WTC11 (cell line): ENCODE results near the gene THRSP. TPM values are rescaled to one million over a fixed set of nuclear protein-coding genes. Genes with fewer than 3 reads are reported as not detected.

Source experiments
- ATAC-seq: fragments of 200-7000 bp; cut with Tn5 transposase; 2 replicates; pipeline ENCODE4 v1.10.0; 2021; ENCODE audit warnings: mild to moderate bottlenecking, moderate library complexity
- CTCF ChIA-PET: fragments of 300-600 bp; sonication (Branson Sonifier 250); formaldehyde crosslinking; loops from one replicate; lab custom pipeline; 2021; ENCODE audit warnings: antibody characterized with exemption; lab: Charles Lee
- POLR2A ChIA-PET: fragments of 350-600 bp; sonication (Branson Sonifier 250); formaldehyde crosslinking; loops from one replicate; lab custom pipeline; 2021; ENCODE audit warnings: antibody characterized with exemption; lab: Charles Lee
- DNase-seq: peaks from one replicate; pipeline ENCODE4 v3.0.0; 2021; ENCODE audit warnings: low spot score
- H3K27ac Mint-ChIP-seq: 2 replicates; pipeline ENCODE4 v1.8.0; 2021; ENCODE audit warnings: mixed read lengths
- H3K27me3 Mint-ChIP-seq: 2 replicates; pipeline ENCODE4 v1.8.0; 2021; ENCODE audit warnings: low read depth, mild to moderate bottlenecking, moderate library complexity, mixed read lengths
- H3K36me3 Mint-ChIP-seq: 2 replicates; pipeline ENCODE4 v1.8.0; 2021; ENCODE audit warnings: mixed read lengths
- H3K4me1 Mint-ChIP-seq: 2 replicates; pipeline ENCODE4 v1.8.0; 2022; ENCODE audit warnings: mixed read lengths
- H3K4me3 Mint-ChIP-seq: 2 replicates; pipeline ENCODE4 v1.8.0; 2021; ENCODE audit warnings: mild to moderate bottlenecking, moderate library complexity, mixed read lengths
- H3K9me3 Mint-ChIP-seq: 2 replicates; pipeline ENCODE4 v1.8.0; 2021; ENCODE audit warnings: mixed read lengths
- FOXP1 ChIP-seq: sonication (generic); formaldehyde crosslinking; IDR thresholded peaks from 2 replicates; pipeline ENCODE4 v1.8.0; 2022; ENCODE audit warnings: missing genetic modification reagents, mild to moderate bottlenecking, moderate library complexity, borderline replicate concordance
- GRHL2 ChIP-seq: fragments of 250-450 bp; sonication (Bioruptor Pico); IDR thresholded peaks from 2 replicates; pipeline ENCODE4 v1.8.0; 2022; ENCODE audit warnings: mild to moderate bottlenecking, moderate library complexity; ENCODE audit not compliant: insufficient replicate concordance, severe bottlenecking
- MXD4 ChIP-seq: fragments of 250-450 bp; sonication (Bioruptor Pico); IDR thresholded peaks from 2 replicates; pipeline ENCODE4 v1.8.0; 2021; ENCODE audit warnings: mild to moderate bottlenecking, moderate library complexity, borderline replicate concordance
- NFATC4 ChIP-seq: fragments of 250-450 bp; sonication (Bioruptor Pico); IDR thresholded peaks from 2 replicates; pipeline ENCODE4 v1.9.0; 2021; ENCODE audit warnings: mild to moderate bottlenecking
- NFE2L1 ChIP-seq: sonication (generic); formaldehyde crosslinking; IDR thresholded peaks from 2 replicates; pipeline ENCODE4 v1.8.1; 2023; ENCODE audit warnings: missing genetic modification reagents
- OVOL2 ChIP-seq: fragments of 250-450 bp; sonication (Bioruptor Pico); IDR thresholded peaks from 2 replicates; pipeline ENCODE4 v1.9.0; 2021; ENCODE audit warnings: mild to moderate bottlenecking, borderline replicate concordance
- RELA ChIP-seq: sonication (generic); formaldehyde crosslinking; IDR thresholded peaks from 2 replicates; pipeline ENCODE4 v1.8.1; 2022; ENCODE audit warnings: missing genetic modification reagents, mild to moderate bottlenecking, borderline replicate concordance
- SMAD4 ChIP-seq: sonication (generic); formaldehyde crosslinking; IDR thresholded peaks from 2 replicates; pipeline ENCODE4 v1.8.0; 2022; ENCODE audit warnings: mild to moderate bottlenecking, missing genetic modification reagents
- TCF7 ChIP-seq: sonication (generic); formaldehyde crosslinking; IDR thresholded peaks from 2 replicates; pipeline ENCODE4 v1.8.0; 2022; ENCODE audit warnings: mild to moderate bottlenecking, low read depth, missing genetic modification reagents, moderate library complexity
- ZNF219 ChIP-seq: sonication (generic); formaldehyde crosslinking; IDR thresholded peaks from 2 replicates; pipeline ENCODE4 v1.8.0; 2023; ENCODE audit warnings: missing genetic modification reagents, mild to moderate bottlenecking, borderline replicate concordance
- ZNF263 ChIP-seq: sonication (generic); formaldehyde crosslinking; IDR thresholded peaks from 2 replicates; pipeline ENCODE4 v1.8.1; 2022; ENCODE audit warnings: low read depth, mild to moderate bottlenecking, moderate library complexity, missing genetic modification reagents
- ZNF317 ChIP-seq: sonication (generic); formaldehyde crosslinking; IDR thresholded peaks from 2 replicates; pipeline ENCODE4 v1.8.1; 2023; ENCODE audit warnings: low read depth, mild to moderate bottlenecking, moderate library complexity, missing genetic modification reagents, borderline replicate concordance
- ZNF416 ChIP-seq: fragments of 250-450 bp; sonication (Bioruptor Pico); IDR thresholded peaks from 2 replicates; pipeline ENCODE4 v1.9.0; 2021; ENCODE audit warnings: mild to moderate bottlenecking, inconsistent platforms
- total RNA-seq: library from RNA; stranded (reverse); gene quantifications from 3 replicates; pipeline ENCODE4 v1.2.3, GENCODE V29; 2021
- TF ChIP-seq, protein P1 (sequence below): fragments of 250-450 bp; sonication (Bioruptor Pico); IDR thresholded peaks from 2 replicates; pipeline ENCODE4 v1.8.0; 2021; ENCODE audit warnings: mild to moderate bottlenecking
- TF ChIP-seq, protein P2 (sequence below): fragments of 250-450 bp; sonication (Bioruptor Pico); conservative IDR thresholded peaks from 2 replicates; pipeline ENCODE4 v1.9.0; 2021; ENCODE audit warnings: mild to moderate bottlenecking
- TF ChIP-seq, protein P3 (sequence below): sonication (generic); formaldehyde crosslinking; IDR thresholded peaks from 2 replicates; pipeline ENCODE4 v1.8.1; 2022; ENCODE audit warnings: low read depth, missing genetic modification reagents, borderline replicate concordance
- TF ChIP-seq, protein P4 (sequence below): sonication (generic); formaldehyde crosslinking; conservative IDR thresholded peaks from 2 replicates; pipeline ENCODE4 v1.8.1; 2022; ENCODE audit warnings: mild to moderate bottlenecking, missing genetic modification reagents
- TF ChIP-seq, protein P5 (sequence below): sonication (generic); formaldehyde crosslinking; IDR thresholded peaks from 2 replicates; pipeline ENCODE4 v1.8.1; 2023; ENCODE audit warnings: mild to moderate bottlenecking, missing genetic modification reagents, moderate library complexity
- TF ChIP-seq, protein P6 (sequence below): fragments of 250-450 bp; sonication (Bioruptor Pico); IDR thresholded peaks from 2 replicates; pipeline ENCODE4 v1.9.0; 2021; ENCODE audit warnings: mild to moderate bottlenecking, borderline replicate concordance

The THRSP gene
- total RNA-seq, 1 experiment from 2014 or later: not detected

DNA sequence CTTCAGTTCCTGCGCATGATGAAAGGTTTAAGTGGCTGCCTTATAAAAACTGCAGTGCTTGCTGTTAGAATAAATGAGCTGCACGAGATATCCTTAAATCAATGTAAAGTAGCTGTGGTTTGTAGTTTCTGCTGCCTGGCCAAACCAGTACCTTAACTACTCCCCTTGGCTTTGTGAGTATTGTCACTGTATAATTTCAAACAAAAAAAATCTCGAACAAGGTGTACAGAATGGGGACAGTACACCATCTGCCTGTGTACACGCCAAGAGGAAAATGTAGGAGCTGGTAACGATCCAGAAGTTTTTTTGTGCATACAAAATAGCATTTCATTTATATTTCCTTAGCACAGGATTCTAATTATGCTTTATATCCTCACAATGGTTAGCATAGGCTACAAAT lies 36.6 kb downstream of the THRSP start (continued):
- TF ChIP-seq, protein P1, sequence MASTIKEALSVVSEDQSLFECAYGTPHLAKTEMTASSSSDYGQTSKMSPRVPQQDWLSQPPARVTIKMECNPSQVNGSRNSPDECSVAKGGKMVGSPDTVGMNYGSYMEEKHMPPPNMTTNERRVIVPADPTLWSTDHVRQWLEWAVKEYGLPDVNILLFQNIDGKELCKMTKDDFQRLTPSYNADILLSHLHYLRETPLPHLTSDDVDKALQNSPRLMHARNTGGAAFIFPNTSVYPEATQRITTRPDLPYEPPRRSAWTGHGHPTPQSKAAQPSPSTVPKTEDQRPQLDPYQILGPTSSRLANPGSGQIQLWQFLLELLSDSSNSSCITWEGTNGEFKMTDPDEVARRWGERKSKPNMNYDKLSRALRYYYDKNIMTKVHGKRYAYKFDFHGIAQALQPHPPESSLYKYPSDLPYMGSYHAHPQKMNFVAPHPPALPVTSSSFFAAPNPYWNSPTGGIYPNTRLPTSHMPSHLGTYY (CRISPR knock-in tag): no peak
- no peak for TF ChIP-seq ZNF219
- TF ChIP-seq, protein P2, sequence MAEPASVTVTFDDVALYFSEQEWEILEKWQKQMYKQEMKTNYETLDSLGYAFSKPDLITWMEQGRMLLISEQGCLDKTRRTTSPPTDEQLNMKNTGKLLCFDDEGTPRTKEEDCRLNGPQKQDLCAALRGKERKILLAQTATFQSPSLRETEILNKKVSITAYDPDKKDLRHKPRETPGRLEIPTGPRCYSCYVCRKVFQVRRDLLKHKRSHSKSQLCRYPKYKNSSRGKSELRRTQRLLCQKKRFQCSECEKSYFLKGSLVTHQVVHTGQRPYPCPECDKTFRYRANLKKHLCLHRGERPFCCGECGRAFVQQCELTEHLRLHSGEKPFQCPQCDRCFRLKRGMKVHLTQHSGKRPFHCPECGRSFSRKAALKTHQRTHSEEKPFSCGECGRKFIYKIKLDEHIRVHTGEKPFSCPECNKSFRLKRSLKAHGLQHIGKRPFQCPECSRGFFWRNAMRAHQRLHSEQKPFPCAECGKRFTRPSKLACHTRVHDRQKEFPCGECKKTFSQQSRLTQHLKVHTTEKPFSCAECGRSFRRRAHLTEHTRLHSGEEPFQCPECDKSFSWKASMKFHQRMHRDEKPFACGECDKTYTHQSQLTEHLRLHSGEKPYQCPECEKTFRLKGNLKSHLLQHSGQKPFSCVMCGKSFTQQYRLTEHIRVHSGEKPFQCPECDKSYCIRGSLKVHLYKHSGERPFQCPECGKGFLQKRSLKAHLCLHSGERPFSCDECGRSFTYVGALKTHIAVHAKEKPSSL (CRISPR knock-in tag): no peak
- TF ChIP-seq, protein P3, sequence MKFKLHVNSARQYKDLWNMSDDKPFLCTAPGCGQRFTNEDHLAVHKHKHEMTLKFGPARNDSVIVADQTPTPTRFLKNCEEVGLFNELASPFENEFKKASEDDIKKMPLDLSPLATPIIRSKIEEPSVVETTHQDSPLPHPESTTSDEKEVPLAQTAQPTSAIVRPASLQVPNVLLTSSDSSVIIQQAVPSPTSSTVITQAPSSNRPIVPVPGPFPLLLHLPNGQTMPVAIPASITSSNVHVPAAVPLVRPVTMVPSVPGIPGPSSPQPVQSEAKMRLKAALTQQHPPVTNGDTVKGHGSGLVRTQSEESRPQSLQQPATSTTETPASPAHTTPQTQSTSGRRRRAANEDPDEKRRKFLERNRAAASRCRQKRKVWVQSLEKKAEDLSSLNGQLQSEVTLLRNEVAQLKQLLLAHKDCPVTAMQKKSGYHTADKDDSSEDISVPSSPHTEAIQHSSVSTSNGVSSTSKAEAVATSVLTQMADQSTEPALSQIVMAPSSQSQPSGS (CRISPR knock-in tag): no peak
- TF ChIP-seq, protein P4, sequence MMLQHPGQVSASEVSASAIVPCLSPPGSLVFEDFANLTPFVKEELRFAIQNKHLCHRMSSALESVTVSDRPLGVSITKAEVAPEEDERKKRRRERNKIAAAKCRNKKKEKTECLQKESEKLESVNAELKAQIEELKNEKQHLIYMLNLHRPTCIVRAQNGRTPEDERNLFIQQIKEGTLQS (CRISPR knock-in tag): no peak
- TF ChIP-seq, protein P5, sequence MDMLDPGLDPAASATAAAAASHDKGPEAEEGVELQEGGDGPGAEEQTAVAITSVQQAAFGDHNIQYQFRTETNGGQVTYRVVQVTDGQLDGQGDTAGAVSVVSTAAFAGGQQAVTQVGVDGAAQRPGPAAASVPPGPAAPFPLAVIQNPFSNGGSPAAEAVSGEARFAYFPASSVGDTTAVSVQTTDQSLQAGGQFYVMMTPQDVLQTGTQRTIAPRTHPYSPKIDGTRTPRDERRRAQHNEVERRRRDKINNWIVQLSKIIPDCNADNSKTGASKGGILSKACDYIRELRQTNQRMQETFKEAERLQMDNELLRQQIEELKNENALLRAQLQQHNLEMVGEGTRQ (CRISPR knock-in tag): no peak
- TF ChIP-seq MXD4 (CRISPR knock-in tag): no peak
- no peak for TF ChIP-seq NFE2L1 (CRISPR knock-in tag)
- TF ChIP-seq TCF7: no peak

DNA sequence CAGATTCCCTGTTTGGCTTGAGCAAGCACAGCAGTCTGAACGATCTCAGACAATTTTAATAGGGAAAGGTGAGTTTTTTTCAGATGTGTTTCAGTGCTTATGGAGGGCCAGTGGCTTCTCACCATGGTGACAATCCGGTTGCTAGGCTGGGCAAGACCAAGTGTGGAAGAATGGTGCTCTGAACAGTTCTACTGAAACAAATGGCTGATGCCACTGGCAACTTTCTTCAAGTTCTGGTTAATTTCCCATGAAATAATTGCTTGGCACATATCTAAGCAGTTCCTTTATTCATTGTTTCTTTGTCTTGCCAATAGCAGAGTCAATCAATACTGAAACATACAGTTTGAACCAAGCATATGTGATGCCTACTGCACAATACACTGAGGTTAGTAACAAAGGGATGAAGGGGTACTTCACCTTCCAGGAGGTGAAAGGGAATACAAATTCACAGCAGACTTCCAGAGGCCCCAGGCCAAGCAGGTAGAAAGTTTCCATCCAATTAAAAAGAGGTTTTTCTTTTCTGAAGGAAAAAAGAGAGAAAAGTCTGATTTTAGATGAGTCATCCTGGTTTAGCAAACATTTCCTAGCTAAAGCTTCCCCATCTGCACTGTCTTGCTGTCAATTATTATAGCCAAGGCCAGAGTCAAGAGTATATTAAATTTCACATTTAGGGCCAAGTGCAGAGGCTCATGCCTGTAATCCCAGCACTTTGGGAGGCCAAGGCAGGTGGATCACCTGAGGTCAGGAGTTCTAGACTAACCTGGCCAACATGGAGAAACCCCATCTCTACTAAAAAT lies 37.2 kb downstream of the THRSP start:
- no peaks in the 10 kb centered on the region for H3K27me3 Mint-ChIP-seq
- H3K36me3 Mint-ChIP-seq: peaks cover 44% of the 10 kb centered on the region
- H3K4me1 Mint-ChIP-seq: no peaks in the 10 kb centered on the region
- no peak for TF ChIP-seq RELA (CRISPR knock-in tag)
- no peak for TF ChIP-seq SMAD4 (CRISPR knock-in tag)
- no peak for TF ChIP-seq NFE2L1 (CRISPR knock-in tag)
- no peak for TF ChIP-seq ZNF317 (CRISPR knock-in tag)
- no peak for TF ChIP-seq OVOL2 (CRISPR knock-in tag)
- TF ChIP-seq ZNF263 (CRISPR knock-in tag): no peak
- no peak for TF ChIP-seq NFATC4 (CRISPR knock-in tag)
- no peak for TF ChIP-seq GRHL2 (CRISPR knock-in tag)
- TF ChIP-seq FOXP1 (CRISPR knock-in tag): no peak
- TF ChIP-seq, protein P6, sequence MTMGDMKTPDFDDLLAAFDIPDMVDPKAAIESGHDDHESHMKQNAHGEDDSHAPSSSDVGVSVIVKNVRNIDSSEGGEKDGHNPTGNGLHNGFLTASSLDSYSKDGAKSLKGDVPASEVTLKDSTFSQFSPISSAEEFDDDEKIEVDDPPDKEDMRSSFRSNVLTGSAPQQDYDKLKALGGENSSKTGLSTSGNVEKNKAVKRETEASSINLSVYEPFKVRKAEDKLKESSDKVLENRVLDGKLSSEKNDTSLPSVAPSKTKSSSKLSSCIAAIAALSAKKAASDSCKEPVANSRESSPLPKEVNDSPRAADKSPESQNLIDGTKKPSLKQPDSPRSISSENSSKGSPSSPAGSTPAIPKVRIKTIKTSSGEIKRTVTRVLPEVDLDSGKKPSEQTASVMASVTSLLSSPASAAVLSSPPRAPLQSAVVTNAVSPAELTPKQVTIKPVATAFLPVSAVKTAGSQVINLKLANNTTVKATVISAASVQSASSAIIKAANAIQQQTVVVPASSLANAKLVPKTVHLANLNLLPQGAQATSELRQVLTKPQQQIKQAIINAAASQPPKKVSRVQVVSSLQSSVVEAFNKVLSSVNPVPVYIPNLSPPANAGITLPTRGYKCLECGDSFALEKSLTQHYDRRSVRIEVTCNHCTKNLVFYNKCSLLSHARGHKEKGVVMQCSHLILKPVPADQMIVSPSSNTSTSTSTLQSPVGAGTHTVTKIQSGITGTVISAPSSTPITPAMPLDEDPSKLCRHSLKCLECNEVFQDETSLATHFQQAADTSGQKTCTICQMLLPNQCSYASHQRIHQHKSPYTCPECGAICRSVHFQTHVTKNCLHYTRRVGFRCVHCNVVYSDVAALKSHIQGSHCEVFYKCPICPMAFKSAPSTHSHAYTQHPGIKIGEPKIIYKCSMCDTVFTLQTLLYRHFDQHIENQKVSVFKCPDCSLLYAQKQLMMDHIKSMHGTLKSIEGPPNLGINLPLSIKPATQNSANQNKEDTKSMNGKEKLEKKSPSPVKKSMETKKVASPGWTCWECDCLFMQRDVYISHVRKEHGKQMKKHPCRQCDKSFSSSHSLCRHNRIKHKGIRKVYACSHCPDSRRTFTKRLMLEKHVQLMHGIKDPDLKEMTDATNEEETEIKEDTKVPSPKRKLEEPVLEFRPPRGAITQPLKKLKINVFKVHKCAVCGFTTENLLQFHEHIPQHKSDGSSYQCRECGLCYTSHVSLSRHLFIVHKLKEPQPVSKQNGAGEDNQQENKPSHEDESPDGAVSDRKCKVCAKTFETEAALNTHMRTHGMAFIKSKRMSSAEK: no peak
- TF ChIP-seq ZNF416: no peak
- no peak overlapping the region for H3K4me3 Mint-ChIP-seq
- DNase-seq (no peak), ATAC-seq (no peak)
- H3K9me3 Mint-ChIP-seq: no peaks in the 10 kb centered on the region
- H3K27ac Mint-ChIP-seq: no peak overlapping the region
- POLR2A ChIA-PET: no interaction called here
- CTCF ChIA-PET: no interaction called here
